OCI-LY1 (cell line): ENCODE measurements around the gene ADAMTS14.

Source experiments
- H2AFZ ChIP-seq: fragments of 200-600 bp; sonication (generic), shearing (Covaris generic); 2 replicates; pipeline ENCODE4 v1.6.0; 2014; ENCODE audit warnings: antibody characterized with exemption, mild to moderate bottlenecking, low read length
- H3F3A ChIP-seq: fragments of 200-600 bp; sonication (generic), shearing (Covaris generic); 2 replicates; pipeline ENCODE4 v1.6.0; 2014; ENCODE audit warnings: mild to moderate bottlenecking, antibody characterized with exemption, low read length, moderate library complexity; ENCODE audit not compliant: insufficient read depth
- H3K27ac ChIP-seq: fragments of 200-600 bp; sonication (generic); 2 replicates; pipeline ENCODE4 v1.5.1; 2014; ENCODE audit warnings: low read length, mixed run types, mild to moderate bottlenecking, low read depth; ENCODE audit not compliant: poor library complexity, severe bottlenecking
- H3K27me3 ChIP-seq: fragments of 200-600 bp; sonication (generic); 2 replicates; pipeline ENCODE4 v1.6.0; 2014; ENCODE audit warnings: antibody characterized with exemption, mild to moderate bottlenecking, low read length, moderate library complexity; ENCODE audit not compliant: insufficient read depth
- H3K36me3 ChIP-seq: fragments of 200-600 bp; sonication (generic); 2 replicates; pipeline ENCODE4 v1.6.1; 2014; ENCODE audit warnings: mild to moderate bottlenecking, antibody characterized with exemption, low read length, moderate library complexity, mixed read lengths; ENCODE audit not compliant: insufficient read depth
- H3K4me1 ChIP-seq: fragments of 200-600 bp; sonication (generic); 2 replicates; pipeline ENCODE4 v1.5.1; 2014; ENCODE audit warnings: mild to moderate bottlenecking, low read length, moderate library complexity; ENCODE audit not compliant: insufficient read depth, severe bottlenecking
- H3K4me2 ChIP-seq: fragments of 200-600 bp; sonication (generic), shearing (Covaris generic); 2 replicates; pipeline ENCODE4 v1.6.1; 2014; ENCODE audit warnings: low read length
- H3K4me3 ChIP-seq: fragments of 200-600 bp; sonication (generic); 2 replicates; pipeline ENCODE4 v1.5.1; 2014; ENCODE audit warnings: low read length, low read depth, mild to moderate bottlenecking, mixed read lengths; ENCODE audit not compliant: poor library complexity, severe bottlenecking
- H3K79me2 ChIP-seq: fragments of 200-600 bp; shearing (Covaris generic); 2 replicates; pipeline ENCODE4 v1.6.1; 2016; ENCODE audit warnings: mixed run types, low read length, mixed read lengths; ENCODE audit not compliant: insufficient read depth
- H3K9ac ChIP-seq: fragments of 200-600 bp; sonication (generic), shearing (Covaris generic); 2 replicates; pipeline ENCODE4 v1.6.1; 2014; ENCODE audit warnings: mild to moderate bottlenecking, low read length, mixed read lengths
- H3K9me2 ChIP-seq: fragments of 200-600 bp; sonication (generic), shearing (Covaris generic); 2 replicates; pipeline ENCODE4 v1.6.1; 2014; ENCODE audit warnings: low read depth, mild to moderate bottlenecking, low read length, mixed read lengths
- H3K9me3 ChIP-seq: fragments of 200-600 bp; shearing (Covaris generic); 2 replicates; pipeline ENCODE4 v1.6.1; 2014; ENCODE audit warnings: low read length, mixed read lengths
- H4K20me1 ChIP-seq: fragments of 200-600 bp; sonication (generic), shearing (Covaris generic); 2 replicates; pipeline ENCODE4 v1.6.0; 2016; ENCODE audit warnings: mild to moderate bottlenecking, low read length; ENCODE audit not compliant: insufficient read depth
- CTCF ChIP-seq: fragments of 200-600 bp; sonication (generic), shearing (Covaris generic); IDR thresholded peaks from 2 replicates; pipeline ENCODE4 v1.5.1; 2017; ENCODE audit warnings: mild to moderate bottlenecking, antibody characterized with exemption, low read length, moderate library complexity, mixed read lengths
- EZH2 ChIP-seq: fragments of 200-600 bp; sonication (generic), shearing (Covaris generic); IDR thresholded peaks from 2 replicates; pipeline ENCODE4 v1.8.0; 2017; ENCODE audit warnings: borderline replicate concordance, mixed run types, mild to moderate bottlenecking, antibody characterized with exemption, low read length, moderate library complexity, mixed read lengths

Gene ADAMTS14

GRCh38 chr10:70678757-70679489 lies 6.6 kb downstream of the ADAMTS14 start:
- no peak overlapping the region for H3K4me2 ChIP-seq
- TF ChIP-seq CTCF (no peak), EZH2 (no peak)
- H3K27ac ChIP-seq = no peak overlapping the region

GRCh38 chr10:70679498-70679897 lies 7.2 kb downstream of the ADAMTS14 start:
- Histone ChIP-seq H2AFZ (no peak overlapping the region), H3K9me2 (no peaks in the 10 kb centered on the region), H3K36me3 (no peaks in the 10 kb centered on the region; the same call in 1 of the 2 replicates), H3K4me2 (no peak overlapping the region), H3K79me2 (no peaks in the 10 kb centered on the region), H3K9me3 (no peaks in the 10 kb centered on the region), H4K20me1 (no peaks in the 10 kb centered on the region), H3K4me1 (no peaks in the 10 kb centered on the region), H3K27me3 (no peaks in the 10 kb centered on the region), H3K4me3 (no peak overlapping the region), H3K9ac (no peak overlapping the region), H3K27ac (no peak overlapping the region), H3F3A (no peaks in the 10 kb centered on the region)
- no peak for TF ChIP-seq EZH2

More at GRCh38 chr10:70678757-70679489, 6.6 kb downstream of the ADAMTS14 start:
- Histone ChIP-seq H3K79me2 (no peaks in the 10 kb centered on the region), H4K20me1 (no peaks in the 10 kb centered on the region), H3K36me3 (no peaks in the 10 kb centered on the region), H3F3A (no peaks in the 10 kb centered on the region), H3K9me3 (no peaks in the 10 kb centered on the region), H3K4me1 (no peaks in the 10 kb centered on the region), H3K4me3 (no peak overlapping the region), H2AFZ (no peak overlapping the region), H3K9me2 (no peaks in the 10 kb centered on the region), H3K9ac (no peak overlapping the region), H3K27me3 (no peaks in the 10 kb centered on the region; the same call in 1 of the 2 replicates)

- Histone ChIP-seq H3K9me3 (no peaks in the 10 kb centered on the region), H3K4me2 (no peak overlapping the region)
These were observed 8.8 kb downstream of the ADAMTS14 start for GRCh38 chr10:70680899-70681730.

More at GRCh38 chr10:70680899-70681730, 8.8 kb downstream of the ADAMTS14 start:
- H3K9me2 ChIP-seq = no peaks in the 10 kb centered on the region
- no peak overlapping the region for H3K9ac ChIP-seq
- TF ChIP-seq EZH2 (no peak), CTCF (no peak)
- H4K20me1 ChIP-seq = no peaks in the 10 kb centered on the region
- no peaks in the 10 kb centered on the region; the same call in 1 of the 2 replicates for H3K36me3 ChIP-seq
- H3K4me1 ChIP-seq = no peaks in the 10 kb centered on the region
- no peak overlapping the region for H3K27ac ChIP-seq
- H3K79me2 ChIP-seq = no peaks in the 10 kb centered on the region
- H3K27me3 ChIP-seq = no peaks in the 10 kb centered on the region
- H3K4me3 ChIP-seq = no peak overlapping the region
- H2AFZ ChIP-seq = no peak overlapping the region
- H3F3A ChIP-seq = no peaks in the 10 kb centered on the region
